Activated T-helper 17 cell treated with anti-CD3 and anti-CD28 coated beads, Interleukin-2, amount 50 U/mL, for 72 hours (primary cell): ENCODE data around the gene SH2D7. TPM values are rescaled to one million over a fixed set of nuclear protein-coding genes. Genes with fewer than 3 reads are reported as not detected.
A peak's percentile ranks its signal among the peaks of the same experiment; 100 is the strongest.

Experiments
- ATAC-seq: fragments of 150-1000 bp; cut with Tn5 transposase; replicated peaks from 2 replicates; pipeline ENCODE4 v1.10.0; 2021; ENCODE audit warnings: mild to moderate bottlenecking, moderate library complexity
- H3K27ac Mint-ChIP-seq: one replicate; pipeline ENCODE4 v1.8.0; 2022; ENCODE audit warnings: mixed read lengths
- H3K27me3 Mint-ChIP-seq: one replicate; pipeline ENCODE4 v1.8.0; 2022; ENCODE audit warnings: mixed read lengths
- H3K36me3 Mint-ChIP-seq: one replicate; pipeline ENCODE4 v1.8.0; 2022; ENCODE audit warnings: low read depth, mild to moderate bottlenecking, mixed read lengths
- H3K4me1 Mint-ChIP-seq: one replicate; pipeline ENCODE4 v1.8.0; 2022; ENCODE audit warnings: mixed read lengths
- H3K4me3 Mint-ChIP-seq: one replicate; pipeline ENCODE4 v1.8.0; 2022; ENCODE audit warnings: mild to moderate bottlenecking, mixed read lengths
- H3K9me3 Mint-ChIP-seq: one replicate; pipeline ENCODE4 v1.8.0; 2022; ENCODE audit warnings: mixed read lengths
- total RNA-seq, 2 donors: library from RNA; stranded (reverse); gene quantifications; one replicate each; pipeline ENCODE4 v1.2.3, GENCODE V29; 2022

The SH2D7 gene
- total RNA-seq, 2 donors from 2014 or later, result not detected

- H3K27me3 Mint-ChIP-seq, result no peaks in the 10 kb centered on the region
- ATAC-seq, result no peak
- H3K27ac Mint-ChIP-seq, result no peak overlapping the region
- H3K4me1 Mint-ChIP-seq, result peaks cover 62% of the 10 kb centered on the region
- H3K4me3 Mint-ChIP-seq, result no peak overlapping the region
- H3K36me3 Mint-ChIP-seq, result peaks cover 12% of the 10 kb centered on the region
- no peaks in the 10 kb centered on the region for H3K9me3 Mint-ChIP-seq
Measured at GRCh38 chr15:78067328-78068228, 24.8 kb upstream of the SH2D7 start.

GRCh38 chr15:78069052-78069414, 23.3 kb upstream of the SH2D7 start:
- Mint-ChIP-seq H3K4me1 (peaks cover 60% of the 10 kb centered on the region), H3K9me3 (no peaks in the 10 kb centered on the region), H3K36me3 (peaks cover 12% of the 10 kb centered on the region), H3K27me3 (no peaks in the 10 kb centered on the region), H3K27ac (no peak overlapping the region), H3K4me3 (no peak overlapping the region)
- peak; percentile 9 for ATAC-seq

- Mint-ChIP-seq H3K27ac (no peak overlapping the region), H3K4me3 (no peak overlapping the region), H3K36me3 (peaks cover 17% of the 10 kb centered on the region), H3K27me3 (no peaks in the 10 kb centered on the region), H3K4me1 (peaks cover 65% of the 10 kb centered on the region), H3K9me3 (no peaks in the 10 kb centered on the region)
- no peak for ATAC-seq
Measured at GRCh38 chr15:78069462-78070029, 22.8 kb upstream of the SH2D7 start.

GRCh38 chr15:78070049-78070700, 22.2 kb upstream of the SH2D7 start:
- Mint-ChIP-seq H3K4me1 (peaks cover 68% of the 10 kb centered on the region), H3K36me3 (peaks cover 21% of the 10 kb centered on the region), H3K27ac (no peak overlapping the region), H3K27me3 (no peaks in the 10 kb centered on the region), H3K9me3 (no peaks in the 10 kb centered on the region), H3K4me3 (no peak overlapping the region)
- peak; percentile 56 for ATAC-seq

- H3K27ac Mint-ChIP-seq, result no peak overlapping the region
- peaks cover 30% of the 10 kb centered on the region for H3K36me3 Mint-ChIP-seq
- peak; percentile 13 for ATAC-seq
- no peak overlapping the region for H3K4me3 Mint-ChIP-seq
- no peaks in the 10 kb centered on the region for H3K9me3 Mint-ChIP-seq
- H3K27me3 Mint-ChIP-seq, result no peaks in the 10 kb centered on the region
- peaks cover 64% of the 10 kb centered on the region for H3K4me1 Mint-ChIP-seq
Measured at GRCh38 chr15:78071383-78071782, 21.0 kb upstream of the SH2D7 start.

GRCh38 chr15:78072080-78072892, 20.1 kb upstream of the SH2D7 start:
- H3K4me3 Mint-ChIP-seq, result no peak overlapping the region
- H3K36me3 Mint-ChIP-seq, result peaks cover 30% of the 10 kb centered on the region
- no peaks in the 10 kb centered on the region for H3K27me3 Mint-ChIP-seq
- H3K9me3 Mint-ChIP-seq, result no peaks in the 10 kb centered on the region
- H3K27ac Mint-ChIP-seq, result peak overlapping the region; percentile 59
- H3K4me1 Mint-ChIP-seq, result peaks cover 56% of the 10 kb centered on the region
- no peak for ATAC-seq

GRCh38 chr15:78073046-78073787, 19.1 kb upstream of the SH2D7 start:
- Mint-ChIP-seq H3K27ac (peak overlapping the region; percentile 59), H3K4me3 (no peak overlapping the region), H3K27me3 (no peaks in the 10 kb centered on the region), H3K36me3 (peaks cover 30% of the 10 kb centered on the region), H3K4me1 (peaks cover 52% of the 10 kb centered on the region), H3K9me3 (no peaks in the 10 kb centered on the region)
- ATAC-seq, result no peak

- no peaks in the 10 kb centered on the region for H3K27me3 Mint-ChIP-seq
- H3K36me3 Mint-ChIP-seq, result peaks cover 25% of the 10 kb centered on the region
- no peak for ATAC-seq
- H3K4me3 Mint-ChIP-seq, result no peak overlapping the region
- H3K27ac Mint-ChIP-seq, result peak overlapping the region; percentile 85
- peaks cover 30% of the 10 kb centered on the region for H3K4me1 Mint-ChIP-seq
- no peaks in the 10 kb centered on the region for H3K9me3 Mint-ChIP-seq
Measured at GRCh38 chr15:78075490-78076230, 16.7 kb upstream of the SH2D7 start.

GRCh38 chr15:78076231-78077052, 15.9 kb upstream of the SH2D7 start:
- Mint-ChIP-seq H3K4me1 (peaks cover 28% of the 10 kb centered on the region), H3K27ac (peak overlapping the region; percentile 85), H3K9me3 (no peaks in the 10 kb centered on the region), H3K36me3 (peaks cover 21% of the 10 kb centered on the region), H3K27me3 (no peaks in the 10 kb centered on the region), H3K4me3 (no peak overlapping the region)
- ATAC-seq, result peak; percentile 46

GRCh38 chr15:78077053-78077870, 15.1 kb upstream of the SH2D7 start, which contains the start of gene TBC1D2B:
Gene TBC1D2B (minus strand): TSS chr15:78077711. CDS start chr15:78077652, 59 bp downstream.
- Mint-ChIP-seq H3K36me3 (peaks cover 18% of the 10 kb centered on the region), H3K27me3 (no peaks in the 10 kb centered on the region), H3K9me3 (no peaks in the 10 kb centered on the region), H3K27ac (peak within 1 kb of the TSS; percentile 87), H3K4me1 (peaks cover 25% of the 10 kb centered on the region), H3K4me3 (peak within 1 kb of the TSS; percentile 2)
- peak; percentile 75 for ATAC-seq

- no peaks in the 10 kb centered on the region for H3K27me3 Mint-ChIP-seq
- no peak overlapping the region for H3K4me3 Mint-ChIP-seq
- peaks cover 27% of the 10 kb centered on the region for H3K4me1 Mint-ChIP-seq
- peaks cover 18% of the 10 kb centered on the region for H3K36me3 Mint-ChIP-seq
- ATAC-seq, result no peak
- no peaks in the 10 kb centered on the region for H3K9me3 Mint-ChIP-seq
- H3K27ac Mint-ChIP-seq, result peak overlapping the region; percentile 87
Measured at GRCh38 chr15:78077871-78078210, 14.5 kb upstream of the SH2D7 start.
